Measurements from ENCODE around the gene CDC42EP1. TPM values are rescaled to one million over a fixed set of nuclear protein-coding genes. Genes with fewer than 3 reads are reported as not detected.
"Not testable (repeated sequence)": the region's sequence is repeated elsewhere in the genome, so short reads cannot be mapped to it uniquely, and the experiment has no call there.

The CDC42EP1 gene
- total RNA-seq, 1 donor from 2014 or later = 5.8 TPM

DNA sequence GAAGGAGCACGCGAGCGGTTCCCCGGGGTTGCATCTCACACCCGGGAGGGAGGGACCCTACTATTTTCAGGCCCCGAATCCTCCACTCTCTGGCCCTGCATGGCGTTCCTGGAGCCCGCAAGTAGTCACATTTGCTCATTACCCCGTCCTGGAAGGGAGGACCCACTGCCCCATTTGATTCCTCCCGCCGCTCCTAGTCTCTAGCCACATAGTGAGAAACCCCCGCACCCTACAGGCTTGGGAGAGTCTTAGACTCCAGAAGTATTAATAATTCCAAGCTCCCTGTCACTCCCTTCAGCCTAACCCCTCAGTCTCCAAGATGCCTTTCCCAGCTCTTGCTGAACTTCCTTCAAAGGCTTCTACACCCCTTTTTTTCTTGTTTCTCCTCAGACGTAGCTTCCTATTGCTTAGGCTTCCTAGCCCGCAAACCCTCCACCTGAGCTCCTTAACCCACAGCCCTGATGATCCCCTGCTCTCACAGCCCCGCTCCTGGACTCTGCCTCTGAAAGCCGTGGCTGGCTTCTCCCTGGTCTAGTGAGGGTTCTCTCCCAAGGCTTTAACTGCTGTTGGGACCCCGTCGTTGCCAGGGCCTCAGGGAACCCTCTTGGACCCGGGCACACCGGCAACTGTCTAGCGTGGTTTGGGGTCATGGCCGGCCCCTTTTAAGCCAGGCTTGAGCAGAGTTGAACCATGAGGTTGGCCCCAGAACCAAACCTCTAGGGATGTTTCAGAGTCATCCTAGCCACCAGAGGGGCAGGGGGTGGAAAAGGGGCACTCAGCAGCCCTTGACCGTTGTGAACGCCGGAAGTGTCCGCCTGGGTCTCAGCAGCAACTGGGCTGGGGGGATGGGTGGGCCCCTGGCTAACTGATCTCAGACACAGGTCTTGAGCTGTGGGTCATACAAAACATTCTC, 49.2 kb downstream of the CDC42EP1 start:
- FAIRE-seq (no peak), DNase-seq (ENCODE audit: low read depth) (no peak)
- Histone ChIP-seq H3K27me3 (ENCODE audit: control insufficient read depth, insufficient read depth, low read length) (no peaks in the 10 kb centered on the region), H3K4me3 (ENCODE audit: low read depth, low read length) (peak overlapping the region; percentile 92), H3K36me3 (ENCODE audit: control insufficient read depth, insufficient read depth, low read length) (peaks cover 7% of the 10 kb centered on the region)
- TF ChIP-seq, protein P1, sequence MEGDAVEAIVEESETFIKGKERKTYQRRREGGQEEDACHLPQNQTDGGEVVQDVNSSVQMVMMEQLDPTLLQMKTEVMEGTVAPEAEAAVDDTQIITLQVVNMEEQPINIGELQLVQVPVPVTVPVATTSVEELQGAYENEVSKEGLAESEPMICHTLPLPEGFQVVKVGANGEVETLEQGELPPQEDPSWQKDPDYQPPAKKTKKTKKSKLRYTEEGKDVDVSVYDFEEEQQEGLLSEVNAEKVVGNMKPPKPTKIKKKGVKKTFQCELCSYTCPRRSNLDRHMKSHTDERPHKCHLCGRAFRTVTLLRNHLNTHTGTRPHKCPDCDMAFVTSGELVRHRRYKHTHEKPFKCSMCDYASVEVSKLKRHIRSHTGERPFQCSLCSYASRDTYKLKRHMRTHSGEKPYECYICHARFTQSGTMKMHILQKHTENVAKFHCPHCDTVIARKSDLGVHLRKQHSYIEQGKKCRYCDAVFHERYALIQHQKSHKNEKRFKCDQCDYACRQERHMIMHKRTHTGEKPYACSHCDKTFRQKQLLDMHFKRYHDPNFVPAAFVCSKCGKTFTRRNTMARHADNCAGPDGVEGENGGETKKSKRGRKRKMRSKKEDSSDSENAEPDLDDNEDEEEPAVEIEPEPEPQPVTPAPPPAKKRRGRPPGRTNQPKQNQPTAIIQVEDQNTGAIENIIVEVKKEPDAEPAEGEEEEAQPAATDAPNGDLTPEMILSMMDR (IDR thresholded peaks at IDR 0.05; ENCODE audit: insufficient read depth, low read length, severe bottlenecking) = no peak

DNA sequence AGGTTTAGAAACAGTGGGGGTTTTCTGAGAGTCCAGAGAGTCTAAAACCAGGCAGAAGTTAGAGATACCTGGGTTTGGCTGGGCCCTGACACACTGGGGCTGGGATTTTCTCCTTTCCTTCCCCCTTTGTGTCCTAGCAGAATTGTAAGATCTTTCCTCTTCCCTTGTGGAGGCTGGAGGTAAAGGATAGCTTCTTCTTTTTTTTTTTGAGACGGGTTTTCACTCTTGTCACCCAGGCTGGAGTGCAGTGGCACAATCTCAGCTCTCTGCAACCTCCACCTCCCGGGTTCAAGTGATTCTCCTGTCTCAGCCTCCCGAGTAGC, 49.8 kb downstream of the CDC42EP1 start:
- not testable (repeated sequence) for H3K36me3 ChIP-seq (ENCODE audit: control insufficient read depth, insufficient read depth, low read length); FAIRE-seq; DNase-seq (ENCODE audit: low read depth); H3K4me3 ChIP-seq (ENCODE audit: low read depth, low read length); H3K27me3 ChIP-seq (ENCODE audit: control insufficient read depth, insufficient read depth, low read length)

DNA sequence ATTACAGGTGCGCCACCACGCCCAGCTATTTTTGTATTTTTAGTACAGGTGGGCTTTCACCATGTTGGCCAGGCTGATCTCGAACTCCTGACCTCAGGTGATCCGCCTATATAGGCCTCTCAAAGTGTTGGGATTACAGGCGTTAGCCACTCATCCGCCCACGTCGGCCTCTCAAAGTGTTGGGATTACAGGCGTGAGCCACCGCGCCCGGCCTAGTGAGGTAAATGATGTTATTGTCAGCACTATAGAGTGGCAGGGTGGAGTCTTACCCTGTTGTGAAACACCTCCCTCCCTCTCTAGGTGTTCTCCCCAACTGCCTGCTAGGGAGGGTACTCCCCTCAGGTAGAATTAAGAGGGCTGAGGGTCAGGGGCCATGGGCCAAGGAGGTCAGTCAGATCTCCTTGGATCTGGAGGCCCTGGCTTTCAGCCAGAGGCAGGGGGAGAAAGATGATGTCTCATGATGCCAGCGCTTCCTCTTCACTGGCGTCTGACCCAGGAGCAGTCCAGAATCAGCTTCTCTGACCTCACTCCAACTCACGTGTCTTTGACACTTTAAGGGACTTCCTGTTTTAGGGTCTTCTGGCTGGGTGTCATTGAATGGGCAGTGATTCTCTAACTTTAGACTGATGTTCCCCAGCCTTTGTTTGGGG, 50.3 kb downstream of the CDC42EP1 start:
- TF ChIP-seq, protein P1 (IDR thresholded peaks at IDR 0.05; ENCODE audit: insufficient read depth, low read length, severe bottlenecking) = no peak
- no peak overlapping the region for H3K4me3 ChIP-seq (ENCODE audit: low read depth, low read length)
- H3K27me3 ChIP-seq (ENCODE audit: control insufficient read depth, insufficient read depth, low read length) = no peaks in the 10 kb centered on the region
- FAIRE-seq = no peak
- DNase-seq (ENCODE audit: low read depth) = no peak
- H3K36me3 ChIP-seq (ENCODE audit: control insufficient read depth, insufficient read depth, low read length) = peaks cover 8% of the 10 kb centered on the region

DNA sequence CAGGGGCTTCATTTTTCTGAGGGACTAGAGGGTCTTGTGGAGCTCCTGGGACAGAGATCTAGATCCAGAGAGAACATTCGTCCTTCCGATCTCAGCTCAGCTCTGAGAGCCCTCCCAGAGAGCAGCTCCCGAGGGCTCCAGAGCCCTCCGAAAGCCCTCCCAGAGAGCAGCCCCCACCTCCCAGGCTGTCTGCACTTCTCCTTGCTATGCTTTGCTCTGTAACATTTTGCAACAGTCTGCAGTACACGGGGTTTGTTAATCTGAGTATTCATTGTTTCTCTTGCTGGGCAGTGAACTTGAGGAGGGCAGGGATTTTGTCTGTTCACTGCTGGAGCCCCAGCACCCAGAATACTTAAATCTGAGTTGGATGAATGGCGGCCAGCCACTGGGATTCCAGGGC, 50.9 kb downstream of the CDC42EP1 start:
- FAIRE-seq = no peak
- TF ChIP-seq, protein P1 (IDR thresholded peaks at IDR 0.05; ENCODE audit: insufficient read depth, low read length, severe bottlenecking) = no peak
- DNase-seq (ENCODE audit: low read depth) = no peak
- H3K4me3 ChIP-seq (ENCODE audit: low read depth, low read length) = no peak overlapping the region
- H3K27me3 ChIP-seq (ENCODE audit: control insufficient read depth, insufficient read depth, low read length) = no peaks in the 10 kb centered on the region
- H3K36me3 ChIP-seq (ENCODE audit: control insufficient read depth, insufficient read depth, low read length) = peaks cover 9% of the 10 kb centered on the region

DNA sequence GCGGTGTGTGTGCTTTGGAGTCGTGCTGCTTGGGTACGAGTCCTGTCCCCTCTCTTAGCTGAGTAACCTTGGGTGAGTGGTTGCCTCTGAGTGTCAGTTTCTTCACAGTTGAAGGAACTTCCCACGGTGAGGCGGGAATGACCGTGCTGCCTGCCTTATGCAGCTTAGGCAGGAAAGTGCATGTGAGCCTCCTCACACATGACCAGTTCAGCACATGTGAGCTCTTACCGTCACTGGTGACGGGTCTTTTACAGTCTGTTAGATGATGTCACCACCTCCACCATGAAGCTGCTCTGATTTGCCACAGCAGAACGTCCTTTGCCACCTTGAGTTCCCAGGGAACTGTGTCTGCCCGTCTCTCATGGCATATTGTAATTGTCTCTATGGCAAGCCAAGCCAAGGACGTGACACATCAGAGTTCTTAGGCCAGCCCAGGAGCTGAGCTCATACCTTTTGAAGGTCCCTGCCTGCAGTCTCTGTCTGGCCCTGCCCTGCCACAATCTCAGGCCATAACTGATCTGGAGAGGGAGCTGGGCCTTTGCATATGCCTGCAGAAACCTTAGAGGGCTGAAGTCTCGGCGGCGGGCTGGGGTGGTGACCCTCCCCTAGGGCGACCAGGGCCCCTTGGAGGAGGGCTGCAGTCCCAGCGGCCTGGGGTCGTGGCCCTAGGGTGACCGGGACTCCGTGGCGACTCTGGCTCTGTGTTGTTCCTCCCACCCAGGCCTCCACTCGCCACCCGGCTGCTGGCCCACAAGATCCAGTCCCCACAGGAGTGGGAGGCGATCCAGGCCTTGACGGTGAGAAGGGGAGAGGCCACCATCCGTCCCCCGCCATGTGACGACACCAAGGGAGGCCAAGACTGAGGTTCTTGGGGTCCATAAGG, 56.2 kb downstream of the CDC42EP1 start:
- TF ChIP-seq, protein P1 (IDR thresholded peaks at IDR 0.05; ENCODE audit: insufficient read depth, low read length, severe bottlenecking) = no peak
- DNase-seq (ENCODE audit: low read depth) (no peak), FAIRE-seq (no peak)
- no peaks in the 10 kb centered on the region for H3K27me3 ChIP-seq (ENCODE audit: control insufficient read depth, insufficient read depth, low read length)
- H3K4me3 ChIP-seq (ENCODE audit: low read depth, low read length) = no peak overlapping the region
- peaks cover 19% of the 10 kb centered on the region for H3K36me3 ChIP-seq (ENCODE audit: control insufficient read depth, insufficient read depth, low read length)

DNA sequence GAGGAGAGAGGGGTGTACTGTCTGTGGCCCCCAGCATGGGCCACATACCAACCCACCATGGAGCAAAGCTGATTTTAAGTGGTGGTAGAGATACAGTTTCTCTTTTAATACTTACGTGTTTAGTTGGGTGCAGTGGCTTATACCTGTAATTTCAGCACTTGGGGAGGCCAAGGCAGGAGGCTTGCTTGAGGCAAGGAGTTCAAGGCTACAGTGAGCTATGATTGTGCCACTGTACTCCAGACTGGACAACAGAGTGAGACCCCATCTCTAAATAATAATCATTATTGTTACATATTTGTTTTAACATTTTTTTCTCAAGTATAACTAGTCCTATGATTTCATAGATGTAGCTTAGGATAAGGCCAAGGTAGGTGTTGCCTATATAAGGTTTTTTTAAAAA, 57.2 kb downstream of the CDC42EP1 start:
- no peak for FAIRE-seq
- DNase-seq (ENCODE audit: low read depth) = no peak
- Histone ChIP-seq H3K27me3 (ENCODE audit: control insufficient read depth, insufficient read depth, low read length) (no peaks in the 10 kb centered on the region), H3K36me3 (ENCODE audit: control insufficient read depth, insufficient read depth, low read length) (peaks cover 19% of the 10 kb centered on the region), H3K4me3 (ENCODE audit: low read depth, low read length) (no peak overlapping the region)
- TF ChIP-seq, protein P1 (IDR thresholded peaks at IDR 0.05; ENCODE audit: insufficient read depth, low read length, severe bottlenecking) = no peak

All from bronchial epithelial cell (primary cell).